Kidney epithelial cell (primary cell): ENCODE measurements around the gene NTMT1. TPM values are rescaled to one million over a fixed set of nuclear protein-coding genes. Genes with fewer than 3 reads are reported as not detected.

ENCODE experiments used
- DNase-seq: peaks from one replicate; pipeline ENCODE4 v3.0.0-alpha.2; 2010; ENCODE audit warnings: low read depth
- H3K27me3 ChIP-seq: 2 replicates; pipeline ENCODE4 v1.6.0; 2011; ENCODE audit warnings: low read length; ENCODE audit not compliant: control insufficient read depth, insufficient read depth
- H3K36me3 ChIP-seq: 2 replicates; pipeline ENCODE4 v1.5.1; 2011; ENCODE audit warnings: low read length; ENCODE audit not compliant: control insufficient read depth, insufficient read depth
- H3K4me3 ChIP-seq: 2 replicates; pipeline ENCODE4 v1.5.1; 2011; ENCODE audit warnings: low read depth, mild to moderate bottlenecking, control low read depth, low read length
- CTCF ChIP-seq: IDR thresholded peaks from 2 replicates; pipeline ENCODE4 v1.5.1; 2011; ENCODE audit warnings: mild to moderate bottlenecking, moderate library complexity, low read length, control low read depth, inconsistent platforms; ENCODE audit not compliant: insufficient read depth, poor library complexity, severe bottlenecking
- total RNA-seq: library from RNA; depleted of rRNA; stranded (reverse); fragments of >200 nt; gene quantifications from 2 replicates; pipeline ENCODE4 v1.2.3, GENCODE V29; 2015

The NTMT1 gene
- total RNA-seq, 1 donor from 2014 or later: 52.6 TPM

DNA sequence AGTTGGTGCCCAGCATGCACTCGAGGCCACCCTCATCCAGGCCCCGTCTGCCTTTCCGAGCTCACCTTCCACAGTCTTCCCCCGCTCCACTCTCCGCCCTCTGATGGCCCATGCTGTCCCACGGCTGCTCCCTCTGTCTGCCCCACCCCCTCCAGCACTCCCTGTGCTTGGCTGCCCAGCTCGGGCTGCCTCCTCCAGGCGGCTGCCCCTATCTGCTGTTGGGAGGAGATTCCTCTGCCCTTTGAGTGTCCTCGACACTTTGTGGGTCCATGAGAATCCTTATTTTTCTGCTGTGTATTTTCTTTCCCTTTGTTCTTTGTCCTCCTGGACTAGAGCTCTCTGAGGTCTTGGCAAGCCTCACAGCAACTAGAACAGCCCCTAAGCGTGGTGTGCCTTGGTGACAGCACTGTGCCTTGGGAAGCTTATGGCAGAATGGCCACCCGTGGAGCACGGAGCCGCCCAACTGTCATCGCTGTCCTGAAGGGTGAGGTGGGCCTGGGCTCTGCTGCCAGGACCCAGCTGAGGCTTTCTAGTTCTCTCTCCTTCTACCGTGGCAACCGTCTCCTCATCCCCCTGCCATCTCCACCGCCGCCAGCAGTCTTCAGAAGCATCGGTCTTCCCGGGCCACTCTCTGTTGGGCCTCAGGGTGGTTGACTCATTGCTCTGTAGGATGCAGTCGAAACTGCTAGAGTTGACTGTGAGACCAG lies 5.2 kb downstream of the NTMT1 start:
- no peak for DNase-seq
- no peaks in the 10 kb centered on the region for H3K36me3 ChIP-seq
- no peak overlapping the region for H3K4me3 ChIP-seq
- H3K27me3 ChIP-seq: no peaks in the 10 kb centered on the region
- TF ChIP-seq CTCF: no peak

GRCh38 chr9:129631674-129632129 lies 5.7 kb downstream of the NTMT1 start:
- H3K4me3 ChIP-seq: no peak overlapping the region

GRCh38 chr9:129632460-129632859 lies 6.5 kb downstream of the NTMT1 start:
- DNase-seq: no peak
- H3K36me3 ChIP-seq: no peaks in the 10 kb centered on the region
- no peaks in the 10 kb centered on the region for H3K27me3 ChIP-seq
- no peak overlapping the region for H3K4me3 ChIP-seq
- TF ChIP-seq CTCF: no peak

More at GRCh38 chr9:129631674-129632129, 5.7 kb downstream of the NTMT1 start:
- H3K36me3 ChIP-seq: no peaks in the 10 kb centered on the region
- no peak for DNase-seq
- no peak for TF ChIP-seq CTCF
- no peaks in the 10 kb centered on the region for H3K27me3 ChIP-seq

DNA sequence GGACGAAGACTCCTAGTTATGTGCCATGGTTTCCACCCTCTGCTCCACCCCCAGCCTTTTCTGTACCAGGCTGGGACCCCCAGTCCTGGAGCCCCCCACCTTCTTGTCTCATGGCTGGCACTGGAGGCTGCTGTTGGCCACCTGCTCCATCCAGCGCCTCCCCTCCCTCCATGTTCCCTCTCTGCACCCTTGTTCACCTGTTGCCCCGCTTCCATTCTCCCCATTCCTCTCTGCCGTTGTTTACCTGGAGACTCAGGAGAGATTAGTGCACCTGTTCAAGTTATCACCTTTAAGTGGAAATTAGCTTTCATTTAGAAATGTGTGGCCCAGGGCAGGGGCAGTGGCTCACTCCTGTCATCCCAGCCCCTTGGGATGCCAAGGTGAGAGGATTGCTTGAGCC lies 7.2 kb downstream of the NTMT1 start:
- H3K36me3 ChIP-seq: no peaks in the 10 kb centered on the region
- no peaks in the 10 kb centered on the region for H3K27me3 ChIP-seq
- TF ChIP-seq CTCF: no peak
- H3K4me3 ChIP-seq: no peak overlapping the region
- DNase-seq: no peak

- no peak overlapping the region for H3K4me3 ChIP-seq
- H3K36me3 ChIP-seq: no peaks in the 10 kb centered on the region
- no peak for DNase-seq
- no peak for TF ChIP-seq CTCF
- H3K27me3 ChIP-seq: no peaks in the 10 kb centered on the region
Observed at GRCh38 chr9:129633848-129634247, 7.9 kb downstream of the NTMT1 start.
